Cardiac fibroblast (primary cell): Measurements from ENCODE around the gene BCL7B.
"Not testable (repeated sequence)": the region's sequence is repeated elsewhere in the genome, so short reads cannot be mapped to it uniquely, and the experiment has no call there.

Experiments
- DNase-seq, 2 donors: peaks; one replicate each; pipeline versions ENCODE4 v3.0.0 to v3.0.0-alpha.2; 2010; ENCODE audit warnings: low read depth in 2 of 2
- H3K4me3 ChIP-seq, 2 donors: replicated peaks in 1 of 2; 1 replicate in 1 of 2; 2 replicates in 1 of 2; pipeline ENCODE4 v1.5.1; 2011; ENCODE audit warnings: low read depth in 2 of 2, low read length in 2 of 2, mild to moderate bottlenecking in 2 of 2, moderate library complexity in 1 of 2
- CTCF ChIP-seq: IDR thresholded peaks from one replicate; pipeline ENCODE4 v1.5.1; 2011; ENCODE audit warnings: low read depth, mild to moderate bottlenecking, low read length, inconsistent platforms

BCL7B gene

GRCh38 chr7:73560109-73560835 is 2.8 kb upstream of the BCL7B start:
- DNase-seq, result peak; percentile 66 to 85
- H3K4me3 ChIP-seq, result no peak overlapping the region
- TF ChIP-seq CTCF, result no peak

- peak overlapping the region; percentile 75 to 87 for H3K4me3 ChIP-seq
- peak; percentile 89 to 97 for DNase-seq
- TF ChIP-seq CTCF, result no peak
These were observed 438 bp downstream of the BCL7B start for GRCh38 chr7:73557108-73557396.

DNA sequence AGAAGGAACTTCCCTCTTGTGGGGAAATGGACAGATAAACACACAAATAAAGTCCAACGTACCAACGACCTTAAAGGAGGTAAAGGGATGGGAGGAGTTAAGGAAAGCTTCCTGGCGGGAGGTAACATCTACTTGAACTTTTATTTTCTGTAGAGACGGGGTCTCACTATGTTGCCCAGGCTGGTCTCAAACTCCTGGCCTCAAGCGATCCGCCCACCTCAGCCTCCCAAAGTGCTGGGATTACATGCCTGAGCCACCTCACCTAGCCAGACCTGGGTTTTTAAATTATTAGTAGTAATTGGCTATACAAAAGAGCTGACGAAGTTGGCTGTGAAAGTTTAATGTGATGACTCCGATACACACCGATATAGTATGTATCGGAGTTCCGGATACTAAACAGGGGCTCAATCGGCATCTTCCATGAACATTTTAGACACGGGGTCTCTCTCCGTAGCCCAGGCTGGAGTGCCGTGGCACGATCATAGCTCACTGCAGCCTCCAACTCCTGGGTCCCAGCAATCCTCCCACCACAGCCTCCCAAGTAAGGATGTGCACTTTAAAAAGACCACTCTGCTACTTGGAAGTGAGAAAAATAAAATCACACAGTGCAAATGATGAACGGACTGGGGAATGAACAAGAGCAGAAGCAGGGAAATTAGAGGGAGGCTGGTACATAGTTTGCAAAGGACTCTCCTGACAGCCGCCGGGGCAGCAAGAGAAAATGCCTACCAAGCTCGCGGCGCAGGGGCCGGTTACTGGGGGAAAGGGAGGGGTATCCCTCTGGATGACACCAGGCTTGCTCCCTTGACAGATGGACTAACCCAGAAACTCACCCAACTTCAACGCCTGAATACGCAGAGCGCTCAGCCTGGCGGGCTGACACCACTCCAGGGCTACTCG is 1.0 kb downstream of the BCL7B start:
- no peak for DNase-seq
- H3K4me3 ChIP-seq, result peak overlapping the region; percentile 75 to 87
- no peak for TF ChIP-seq CTCF

- no peak for TF ChIP-seq CTCF
- DNase-seq, result peak in 1 of 2 donors; percentile 16
These were observed 2.0 kb downstream of the BCL7B start for GRCh38 chr7:73555411-73555982.

DNA sequence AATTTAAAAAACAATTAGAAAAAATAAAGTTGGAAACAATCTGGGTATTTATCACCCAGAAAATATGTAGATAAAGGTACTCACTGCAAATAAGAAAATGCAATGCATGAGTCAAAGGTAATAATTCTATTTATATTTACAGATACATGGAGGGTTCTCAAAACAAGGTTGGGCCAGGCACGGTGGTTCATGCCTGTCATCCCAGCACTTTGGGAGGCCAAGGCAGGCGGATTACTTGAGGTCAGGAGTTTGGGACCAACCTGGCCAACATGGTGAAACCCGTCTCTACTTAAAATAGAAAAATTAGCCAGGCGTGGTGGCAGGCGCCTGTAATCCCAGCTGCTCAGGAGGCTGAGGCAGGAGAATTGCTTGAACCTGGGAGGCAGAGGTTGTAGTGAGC is 7.4 kb downstream of the BCL7B start:
- not testable (repeated sequence) for DNase-seq, H3K4me3 ChIP-seq

More at GRCh38 chr7:73555411-73555982, 2.0 kb downstream of the BCL7B start:
- H3K4me3 ChIP-seq, result no peak overlapping the region

DNA sequence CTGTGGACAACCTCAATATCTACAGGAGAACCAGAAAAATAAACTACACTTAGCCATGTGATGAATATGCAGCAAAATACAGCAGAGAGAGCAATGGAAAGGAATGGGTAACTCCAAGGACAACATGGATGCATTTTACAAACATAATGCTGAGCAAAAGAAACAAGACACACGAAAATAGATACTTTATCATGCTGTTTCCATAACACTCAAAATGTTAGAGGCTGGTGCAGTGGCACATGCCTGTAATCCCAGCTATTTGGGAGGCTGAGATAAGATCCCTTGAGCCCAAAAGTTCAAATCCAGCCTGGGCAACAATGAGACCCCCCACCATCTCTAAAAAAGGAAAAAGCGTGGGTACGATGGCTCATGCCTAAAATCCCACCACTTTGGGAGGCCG is 8.3 kb downstream of the BCL7B start:
- no peak for DNase-seq
- no peak overlapping the region for H3K4me3 ChIP-seq
- TF ChIP-seq CTCF, result no peak

- no peak for TF ChIP-seq CTCF
- no peak for DNase-seq
- no peak overlapping the region for H3K4me3 ChIP-seq
These were observed 9.6 kb downstream of the BCL7B start for GRCh38 chr7:73547841-73548240.
